CD4-positive, alpha-beta T cell treated with Interleukin-17A for 1 hour (primary cell): Measurements from ENCODE around the gene C2CD4C.
"Not testable (repeated sequence)": the region's sequence is repeated elsewhere in the genome, so short reads cannot be mapped to it uniquely, and the experiment has no call there.

Experiments
- DNase-seq: peaks from one replicate; pipeline ENCODE4 v3.0.0-alpha.2; 2020

Gene C2CD4C

DNA sequence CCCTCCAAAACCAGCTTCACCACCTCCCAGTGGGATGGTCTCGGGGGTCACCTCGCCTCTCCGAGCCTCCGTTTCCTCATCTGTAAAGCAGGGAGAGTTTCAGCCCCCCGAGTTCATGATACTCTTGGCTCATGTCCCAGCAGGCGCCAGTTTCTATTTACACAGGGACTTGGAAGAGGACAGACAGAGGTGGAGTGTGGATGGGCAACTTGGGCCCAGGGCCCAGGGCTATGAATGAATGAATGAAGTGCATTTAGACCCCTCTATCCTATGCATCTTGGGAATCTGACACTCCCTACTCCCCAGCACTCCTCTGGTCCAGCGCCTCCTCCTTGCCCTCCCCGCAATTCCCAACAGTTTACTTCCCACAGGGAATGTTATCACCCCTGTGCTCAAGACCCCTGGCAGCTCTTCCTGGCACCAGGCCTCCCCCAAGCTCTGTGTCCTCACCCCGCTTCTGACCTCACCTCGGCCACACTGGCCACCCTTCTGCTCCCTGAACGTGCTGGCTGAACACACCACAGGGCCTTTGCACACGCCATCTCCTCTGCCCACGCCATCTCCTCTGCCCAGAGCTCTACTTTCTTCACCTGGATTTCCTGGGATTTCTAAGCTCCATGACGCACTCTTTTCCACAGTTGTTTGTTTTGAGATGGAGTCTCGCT, 4.9 kb upstream of the C2CD4C start:
- DNase-seq: no peak

DNA sequence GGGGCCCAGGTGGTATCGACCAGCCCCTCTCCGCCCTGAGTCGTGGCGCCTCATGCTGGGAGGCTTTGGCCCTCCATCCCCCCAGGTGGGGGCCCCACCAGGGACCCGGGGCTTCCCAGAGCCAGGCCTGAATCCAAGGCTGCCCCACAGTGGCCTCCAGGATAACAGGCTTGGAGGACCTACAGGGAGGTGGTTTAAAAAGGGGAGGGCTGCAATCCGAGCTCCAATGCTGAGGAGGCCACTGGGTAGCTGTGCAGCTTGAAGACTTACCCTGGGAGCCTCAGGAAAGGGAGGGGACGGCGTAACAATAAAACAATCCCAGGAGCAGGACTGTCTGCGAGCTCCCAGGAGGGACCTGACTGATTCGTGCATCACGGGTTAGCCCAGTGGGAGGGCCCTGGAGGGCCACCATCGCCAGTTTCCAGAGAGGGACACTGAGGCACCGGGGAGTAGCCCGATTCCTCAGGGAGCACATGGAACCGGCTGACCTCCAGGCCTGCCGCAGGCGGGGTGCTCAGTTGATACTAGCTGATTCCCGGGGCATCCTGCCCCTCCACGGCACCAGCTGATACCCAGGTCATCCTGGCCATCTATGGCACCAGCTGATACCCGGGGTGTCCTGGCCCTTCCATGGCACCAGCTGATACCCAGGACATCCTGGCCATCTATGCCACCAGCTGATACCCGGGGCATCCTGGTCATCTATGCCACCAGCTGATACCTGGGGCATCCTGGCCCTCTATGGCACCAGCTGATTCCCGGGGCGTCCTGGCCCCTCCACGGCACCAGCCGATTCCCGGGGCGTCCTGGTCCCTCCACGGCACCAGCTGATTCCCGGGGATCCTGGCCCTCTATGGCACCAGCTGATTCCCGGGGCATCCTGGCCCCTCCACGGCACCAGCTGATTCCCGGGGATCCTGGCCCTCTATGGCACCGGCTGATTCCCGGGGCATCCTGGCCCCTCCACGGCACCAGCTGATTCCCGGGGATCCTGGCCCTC, 3.7 kb upstream of the C2CD4C start:
- DNase-seq: no peak

DNA sequence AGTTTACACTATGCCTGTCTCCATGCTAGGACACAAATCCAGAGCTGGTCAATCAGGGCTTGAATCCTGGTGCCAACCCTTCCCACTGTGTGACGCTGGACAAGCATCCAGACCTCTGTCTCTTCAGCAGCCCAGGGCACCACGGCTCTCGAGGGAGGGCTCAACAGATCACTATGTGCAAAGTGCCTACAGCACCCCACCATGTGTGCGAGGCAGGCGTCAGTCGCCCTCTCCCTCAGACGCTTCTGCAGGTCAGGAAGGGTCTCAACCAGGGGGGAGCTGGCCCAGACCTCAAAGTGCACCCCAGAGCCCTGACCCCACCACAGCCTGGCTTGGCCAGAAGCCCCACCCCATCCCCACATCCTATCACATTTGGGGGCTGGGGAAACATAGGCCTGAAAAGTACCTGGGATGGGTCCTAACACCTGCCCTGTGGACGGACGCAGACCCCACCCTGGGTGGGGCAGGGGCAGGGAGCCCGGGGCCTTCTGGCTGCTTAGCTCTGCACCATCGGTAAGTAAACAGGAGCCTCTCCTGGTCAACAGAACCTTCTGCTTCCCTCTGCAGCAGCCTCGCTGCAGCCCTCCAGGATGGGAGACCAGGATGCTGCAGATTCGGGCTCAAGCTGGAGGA, 2.9 kb upstream of the C2CD4C start:
- no peak for DNase-seq

DNA sequence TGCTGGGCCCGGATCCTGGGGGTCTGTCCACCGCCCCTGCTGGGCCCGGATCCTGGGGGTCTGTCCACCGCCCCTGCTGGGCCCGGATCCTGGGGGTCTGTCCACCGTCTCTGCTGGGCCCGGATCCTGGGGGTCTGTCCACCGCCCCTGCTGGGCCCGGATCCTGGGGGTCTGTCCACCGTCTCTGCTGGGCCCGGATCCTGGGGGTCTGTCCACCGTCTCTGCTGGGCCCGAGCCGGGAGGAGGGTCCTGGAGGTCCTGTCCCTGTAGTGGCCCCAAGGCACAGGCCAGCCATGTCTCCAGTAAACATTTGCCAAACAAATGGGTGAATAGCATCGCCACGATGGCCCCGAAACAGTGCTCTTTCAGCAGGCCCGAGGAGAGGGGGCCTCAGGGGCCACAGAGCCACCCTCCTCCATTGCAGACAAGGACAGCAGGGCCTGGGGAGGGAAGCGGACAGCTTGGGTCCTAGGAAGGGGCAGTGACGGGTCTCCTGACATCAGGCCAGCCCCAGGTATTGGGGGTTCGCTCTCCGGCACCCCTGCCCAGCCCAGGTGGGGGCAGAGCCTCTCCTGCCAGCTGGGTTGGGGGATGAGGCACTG, 2.3 kb upstream of the C2CD4C start:
- not testable (repeated sequence) for DNase-seq

DNA sequence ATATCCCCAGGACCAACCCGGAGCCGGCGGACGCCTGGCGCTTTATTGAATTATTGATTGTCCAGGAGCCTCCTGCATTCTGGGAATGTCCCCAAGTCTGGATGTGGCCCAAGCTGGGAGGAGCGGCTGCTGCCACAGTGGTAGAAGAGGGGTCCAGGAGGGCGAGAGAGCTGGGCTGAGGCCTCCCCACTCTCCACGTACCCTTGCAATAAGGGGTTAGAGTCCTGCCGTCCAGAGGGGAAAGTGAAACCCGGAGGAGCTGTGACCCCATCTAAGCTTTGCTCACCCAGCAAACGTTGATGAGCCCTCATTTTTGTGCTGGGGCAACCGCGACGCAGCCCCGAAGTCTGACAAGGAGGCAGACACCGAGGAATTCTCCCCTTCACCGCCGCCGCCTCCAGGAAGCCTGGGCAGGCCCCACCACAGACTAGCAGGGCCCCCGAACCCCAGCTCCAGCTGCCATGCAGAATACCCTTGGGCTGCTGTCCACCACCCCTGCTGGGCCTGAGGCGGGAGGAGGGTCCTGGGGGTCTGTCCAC, 1.4 kb upstream of the C2CD4C start:
- DNase-seq: no peak

DNA sequence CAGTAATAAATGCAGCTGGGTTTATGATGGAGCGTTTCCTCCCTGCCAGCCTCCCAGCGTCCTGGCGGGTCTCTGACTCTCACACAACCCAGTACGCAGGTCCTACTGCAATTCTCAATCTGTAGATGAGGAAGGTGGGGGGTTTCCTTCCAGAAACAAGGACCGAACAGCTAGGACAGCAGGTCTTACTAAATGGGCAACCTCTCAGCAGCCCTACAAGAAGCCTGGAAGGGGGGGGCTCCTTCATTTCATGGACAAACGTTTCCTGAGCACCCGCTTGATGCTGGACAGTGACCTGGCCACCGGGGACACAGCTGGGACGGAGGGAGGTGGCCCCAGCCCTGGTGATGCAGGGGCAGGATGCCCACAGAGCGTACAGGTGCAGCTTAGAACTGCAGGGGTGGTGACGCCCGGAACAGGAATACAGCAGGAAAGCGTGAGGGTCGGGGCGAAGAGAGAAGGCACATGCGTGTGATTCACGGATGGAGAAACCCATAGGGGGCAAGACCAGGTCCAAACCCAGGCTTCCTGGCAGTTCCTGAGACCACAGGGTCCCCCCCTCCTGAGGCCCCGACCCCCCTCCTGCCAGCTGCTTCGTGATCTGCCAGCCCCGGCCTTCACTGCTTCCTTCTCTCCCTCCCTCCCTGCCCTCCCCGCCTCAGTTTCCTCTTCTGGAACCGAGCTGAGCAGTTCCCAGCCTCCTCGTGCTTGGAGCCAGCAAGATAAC, 732 bp upstream of the C2CD4C start:
- DNase-seq: peak; percentile 7

DNA sequence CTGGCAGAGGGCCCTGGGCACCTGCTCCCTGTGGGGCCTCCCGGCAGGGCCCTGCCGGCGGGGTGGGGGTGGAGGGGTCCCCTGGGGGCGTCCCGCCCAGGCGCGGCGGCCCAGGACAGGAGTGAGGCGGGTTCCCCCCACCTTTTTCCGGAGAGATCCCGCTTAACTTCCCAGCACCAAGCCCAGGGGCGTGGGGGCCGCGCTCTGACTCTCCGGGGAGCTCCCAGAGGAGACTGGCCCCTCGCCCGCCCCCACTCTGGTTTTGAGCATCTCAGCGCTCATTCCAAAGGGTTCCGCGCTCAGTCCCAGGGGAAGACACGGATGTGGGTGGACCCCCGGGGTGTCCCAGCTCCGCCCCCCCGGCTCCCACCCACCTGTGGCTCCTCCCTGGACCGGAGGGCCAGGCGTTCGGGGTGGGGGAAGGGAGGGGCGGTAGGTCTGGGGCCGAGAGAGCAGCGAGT, 476 bp downstream of the C2CD4C start:
- DNase-seq: no peak

DNA sequence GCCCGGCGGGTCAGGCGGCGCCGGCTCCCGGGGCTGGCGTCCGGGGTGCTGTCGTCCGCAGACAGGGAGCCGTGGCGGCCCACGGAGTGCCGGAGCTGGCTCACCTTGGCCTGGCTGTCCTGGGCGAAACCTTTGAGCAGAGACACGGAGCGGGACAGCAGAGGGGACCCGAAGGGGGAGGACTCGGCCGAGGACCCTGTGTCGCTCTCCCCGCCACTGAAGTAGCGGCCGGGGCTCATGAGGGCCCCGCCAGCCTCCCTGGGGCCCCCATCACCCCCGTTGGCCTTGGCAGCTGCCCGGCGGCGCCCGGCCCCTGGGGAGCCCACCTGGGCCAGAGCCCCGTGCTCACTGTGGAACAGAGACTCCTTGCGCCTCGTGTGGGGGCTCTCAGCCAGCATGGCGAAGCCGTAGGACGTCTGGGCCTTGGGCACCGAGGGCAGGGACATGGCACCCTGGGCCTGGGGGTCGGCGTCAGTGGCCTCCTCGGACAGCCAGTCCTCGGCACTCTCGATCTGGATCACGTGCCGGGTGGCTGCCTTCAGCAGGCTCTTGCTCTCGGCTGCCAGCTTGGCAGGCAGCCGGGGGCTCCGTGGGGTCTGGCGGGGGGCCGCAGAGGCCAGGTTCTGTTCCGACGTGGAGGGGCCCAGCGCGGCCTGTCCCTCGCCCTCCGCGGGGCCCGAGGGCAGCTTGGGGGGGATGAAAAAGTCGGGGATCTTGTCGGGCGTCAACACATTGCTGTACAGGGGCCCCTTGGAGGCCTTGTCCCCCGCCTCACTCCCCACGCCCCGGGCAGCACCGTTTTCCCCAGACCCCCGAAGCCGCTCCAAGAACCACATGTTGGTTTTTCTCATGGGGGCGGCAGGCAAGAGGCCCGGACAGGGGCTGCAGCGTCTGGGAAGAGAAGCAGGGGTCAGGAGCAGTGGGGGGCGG, 1.2 kb downstream of the C2CD4C start:
- no peak for DNase-seq

DNA sequence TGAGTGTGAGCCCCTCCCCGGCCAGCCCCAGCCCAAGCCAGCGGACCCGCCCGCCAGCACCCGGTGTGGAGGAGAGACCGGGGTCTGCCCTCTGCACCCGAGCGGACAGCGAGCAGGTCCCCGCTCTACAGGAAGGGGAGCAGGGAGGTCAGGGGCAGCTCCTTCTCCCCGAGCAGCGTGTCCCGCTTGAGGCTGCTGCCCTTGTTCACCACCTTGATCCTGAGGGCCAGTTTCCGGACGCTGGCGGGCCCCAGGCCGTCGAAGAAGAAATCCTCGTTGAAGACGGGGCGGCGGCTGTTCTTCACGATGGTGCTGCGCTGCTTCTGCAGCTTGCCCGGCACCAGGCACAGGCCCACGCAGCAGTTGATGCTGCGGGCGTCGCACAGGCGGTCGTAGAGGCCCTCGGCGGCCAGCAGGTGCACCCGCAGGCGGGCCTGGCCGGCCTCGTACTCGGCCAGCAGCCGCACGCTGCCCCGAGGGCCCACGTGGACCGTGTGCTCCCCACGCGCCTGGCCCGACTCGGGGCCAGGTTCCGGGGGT, 1.9 kb downstream of the C2CD4C start:
- DNase-seq: no peak

DNA sequence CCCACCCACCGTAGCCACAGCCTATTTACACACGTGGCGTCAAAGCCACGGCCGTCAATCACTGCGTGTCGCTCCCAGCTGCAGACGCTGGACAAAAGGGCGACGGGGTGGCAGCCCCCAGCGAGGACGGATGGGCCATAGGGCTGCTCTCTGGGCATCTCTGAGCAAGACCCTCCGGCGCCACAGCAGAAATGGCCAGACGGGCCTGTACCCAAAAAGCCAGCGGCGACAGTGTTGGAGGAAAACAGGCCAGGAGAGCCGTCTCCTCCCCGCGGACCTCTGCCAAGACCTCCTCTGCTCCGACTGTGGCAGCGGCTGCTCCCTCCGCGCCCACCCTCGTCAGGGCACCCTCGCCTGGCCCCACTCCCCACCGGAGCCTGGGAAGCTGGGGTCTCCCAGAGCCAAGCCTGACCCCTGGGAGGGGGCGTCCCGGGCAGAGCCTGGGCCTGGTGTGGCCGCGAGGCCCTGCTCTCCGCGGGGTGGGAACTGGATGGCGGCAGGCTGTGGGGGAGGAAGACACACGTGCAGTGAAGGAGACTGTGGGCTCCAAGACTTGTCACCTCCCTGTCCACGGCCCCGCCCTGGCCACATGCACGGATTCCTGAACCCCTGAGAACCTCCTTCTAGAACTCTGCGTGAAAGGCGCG, 2.7 kb downstream of the C2CD4C start:
- no peak for DNase-seq

DNA sequence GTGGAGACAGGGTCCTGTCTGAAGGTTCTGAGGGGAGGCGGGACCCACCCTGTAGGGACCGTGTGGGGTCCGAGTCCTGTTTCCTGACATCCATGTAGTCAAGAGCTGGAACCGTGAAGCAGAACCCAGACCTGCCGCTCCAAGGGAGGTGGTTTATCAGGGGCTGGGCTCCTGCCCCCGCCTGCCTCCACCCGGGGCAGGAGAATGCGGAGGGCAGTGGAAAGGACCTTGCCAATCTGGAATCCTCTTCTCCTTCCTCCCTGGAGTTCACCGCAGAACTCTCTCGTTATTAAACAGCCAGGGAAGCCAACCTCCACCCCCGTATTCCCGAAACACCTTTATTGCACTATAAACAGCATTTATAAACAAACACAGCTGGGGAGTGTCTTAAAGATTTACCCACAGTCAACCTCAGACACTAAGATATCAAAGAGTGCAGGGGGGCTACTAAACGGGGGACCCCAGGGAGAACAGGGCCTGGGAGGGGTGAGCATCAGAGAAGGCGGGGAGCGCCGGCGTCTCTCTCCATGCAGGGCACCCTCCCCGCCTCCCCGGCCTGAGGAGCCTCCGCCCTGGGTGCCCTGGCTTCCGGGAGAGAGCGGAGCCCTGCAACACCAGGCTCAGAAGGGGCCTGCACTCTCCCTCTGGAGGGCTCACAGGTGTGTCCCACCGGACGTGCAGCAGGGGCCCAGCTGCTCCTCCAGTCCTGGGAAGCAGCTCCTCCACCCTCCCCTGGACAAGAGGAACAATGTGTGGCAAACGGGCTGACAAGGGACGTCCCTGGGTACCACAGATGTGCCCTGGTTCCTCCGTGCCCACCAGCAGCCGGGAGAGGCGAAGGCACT, 3.6 kb downstream of the C2CD4C start:
- DNase-seq: no peak

DNA sequence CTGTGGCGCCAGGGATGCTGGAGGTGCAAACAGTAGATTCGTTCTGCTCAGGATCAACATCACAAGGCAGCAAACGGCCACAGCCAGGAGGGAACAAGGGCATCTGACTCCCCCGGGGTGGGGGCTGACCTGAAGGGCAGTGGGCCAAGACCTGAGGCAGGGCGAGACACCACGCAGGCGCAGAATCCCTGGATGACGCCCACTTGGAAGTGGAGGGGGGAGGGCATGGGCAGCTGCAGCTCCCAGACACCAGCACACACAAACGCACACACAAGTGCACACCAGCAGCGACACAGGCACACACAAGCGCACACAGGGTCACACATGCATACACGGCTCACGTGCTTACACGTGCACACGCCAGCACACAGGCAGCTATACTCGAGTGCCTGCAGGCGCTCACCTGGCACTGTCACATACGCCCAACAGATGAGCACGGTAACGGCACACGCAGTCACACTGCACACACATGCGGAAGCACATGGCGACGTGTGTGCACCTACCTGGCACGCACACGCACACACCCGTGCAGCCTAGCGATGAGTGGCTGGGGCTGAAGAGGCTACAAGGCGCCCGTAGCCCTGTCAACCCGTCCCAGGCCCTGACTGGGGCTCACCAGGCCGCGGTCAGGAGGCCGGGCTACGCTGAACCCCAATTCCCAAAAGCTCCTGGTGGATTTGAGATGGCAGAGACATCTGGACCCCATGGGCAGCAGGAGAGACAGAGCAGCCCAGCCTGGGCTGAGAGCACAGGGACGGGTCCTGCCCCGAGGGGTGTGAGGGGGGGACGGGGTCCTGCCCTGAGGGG, 5.5 kb downstream of the C2CD4C start:
- no peak for DNase-seq

DNA sequence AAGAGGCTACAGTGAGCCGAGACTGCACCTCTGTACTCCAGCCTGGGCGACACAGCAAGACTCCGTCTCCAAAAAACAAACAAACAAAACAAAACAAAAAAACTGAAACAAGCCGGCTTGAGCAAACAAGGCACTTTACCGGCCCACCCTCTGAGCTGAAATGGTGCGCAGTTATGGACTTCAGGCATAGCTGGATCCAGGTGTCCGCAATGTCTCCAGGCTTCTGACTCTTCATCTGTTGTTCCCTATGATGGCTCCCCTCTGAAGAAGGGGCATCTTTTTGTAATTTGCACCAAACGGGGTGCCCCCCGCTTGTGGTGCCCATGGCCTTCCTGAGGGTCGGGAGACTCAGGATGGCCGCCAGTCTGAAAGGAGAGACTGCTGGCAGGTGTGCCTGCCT, 6.2 kb downstream of the C2CD4C start:
- no peak for DNase-seq

DNA sequence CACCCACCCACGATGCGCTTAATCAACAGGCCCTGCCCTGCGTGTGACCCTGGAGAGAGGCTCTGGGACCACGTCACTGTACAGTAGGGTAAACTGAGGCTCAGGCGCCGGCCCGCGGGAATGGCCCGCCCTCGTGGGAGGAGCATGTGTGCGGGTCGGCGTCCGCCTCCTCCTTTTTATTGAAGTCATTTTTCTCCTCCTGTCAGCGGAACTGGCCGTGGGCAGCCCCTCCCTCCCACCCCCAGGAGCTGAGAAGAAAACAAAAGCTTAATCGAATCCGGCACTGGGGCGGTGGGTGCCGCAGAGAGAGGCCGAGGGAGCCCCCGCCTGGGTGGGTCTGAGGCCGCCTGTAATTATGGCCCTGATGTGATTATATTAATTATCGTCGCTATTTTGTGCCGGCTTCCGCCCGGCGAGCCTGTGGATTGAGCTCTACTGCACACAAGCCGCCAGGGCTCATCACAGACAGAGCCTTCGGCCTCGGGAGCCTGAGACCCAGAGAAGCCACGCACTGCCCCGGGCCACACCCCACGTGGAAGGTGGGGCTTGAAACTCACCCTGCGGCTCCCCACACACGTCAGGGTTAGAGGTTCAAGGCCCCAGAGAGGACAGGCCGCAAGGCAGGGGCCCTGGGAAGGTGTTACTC, 7.0 kb downstream of the C2CD4C start:
- no peak for DNase-seq

DNA sequence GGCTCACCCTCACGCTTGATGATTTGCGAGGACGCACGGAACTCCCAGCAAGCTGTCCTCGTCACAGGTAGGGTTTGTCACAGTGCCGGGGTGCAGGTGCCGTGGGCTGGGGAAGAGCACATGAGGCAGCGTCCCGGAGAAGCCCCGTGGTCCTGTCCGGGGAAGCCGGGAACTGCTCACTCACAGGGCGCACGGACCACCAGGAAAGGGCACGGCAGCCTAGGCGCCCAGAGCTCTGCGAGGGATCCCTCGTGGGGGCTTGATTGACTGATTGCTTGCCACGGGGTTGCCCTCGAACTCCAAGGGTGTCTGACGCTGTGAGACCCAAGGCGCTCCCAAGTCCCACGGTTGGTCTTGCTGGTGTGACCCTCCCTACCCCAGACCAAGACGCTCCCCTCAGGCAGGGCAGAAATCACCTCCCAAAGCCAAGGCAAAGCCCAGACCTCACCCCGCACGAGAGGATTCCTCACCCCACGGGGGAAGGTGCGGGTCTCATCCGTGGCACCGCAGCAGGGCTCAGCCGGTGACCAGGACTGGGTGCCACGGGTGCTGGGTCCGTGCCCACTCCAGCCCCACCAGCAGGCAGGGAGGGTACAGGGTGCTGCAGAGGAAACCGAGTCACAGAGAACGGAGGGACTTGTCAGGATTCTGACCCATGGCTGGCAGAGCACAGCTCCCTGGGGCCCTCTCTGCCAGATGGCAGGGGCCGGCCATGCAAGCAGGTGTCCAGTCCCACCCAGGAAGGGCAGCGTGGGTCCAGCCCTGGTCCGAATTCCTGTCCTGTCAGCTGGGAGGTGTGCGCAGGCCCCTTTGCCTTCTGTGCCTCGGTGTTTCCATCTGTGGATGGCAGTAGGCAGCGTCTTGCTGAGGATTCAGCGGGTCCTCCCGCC, 7.7 kb downstream of the C2CD4C start:
- no peak for DNase-seq

DNA sequence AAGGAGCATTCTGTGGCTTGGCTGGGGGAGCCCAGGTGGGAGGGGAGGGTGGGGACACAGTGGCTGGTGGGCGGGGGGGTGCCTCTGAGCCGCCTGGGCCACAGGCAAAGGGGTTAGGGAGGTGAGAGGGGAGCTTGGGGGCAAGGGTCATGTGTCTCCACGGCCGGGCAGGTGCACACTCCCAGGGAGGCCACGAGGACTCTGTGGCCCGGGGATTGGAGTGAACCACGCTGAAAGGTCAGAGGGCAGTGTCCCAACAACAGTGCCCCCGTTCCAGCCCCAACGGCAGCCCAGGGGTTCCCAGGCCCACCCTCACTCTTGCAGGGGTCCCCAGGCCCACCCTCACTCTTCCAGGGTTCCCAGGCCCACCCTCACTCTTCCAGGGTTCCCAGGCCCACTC, 9.6 kb downstream of the C2CD4C start:
- DNase-seq: no peak

DNA sequence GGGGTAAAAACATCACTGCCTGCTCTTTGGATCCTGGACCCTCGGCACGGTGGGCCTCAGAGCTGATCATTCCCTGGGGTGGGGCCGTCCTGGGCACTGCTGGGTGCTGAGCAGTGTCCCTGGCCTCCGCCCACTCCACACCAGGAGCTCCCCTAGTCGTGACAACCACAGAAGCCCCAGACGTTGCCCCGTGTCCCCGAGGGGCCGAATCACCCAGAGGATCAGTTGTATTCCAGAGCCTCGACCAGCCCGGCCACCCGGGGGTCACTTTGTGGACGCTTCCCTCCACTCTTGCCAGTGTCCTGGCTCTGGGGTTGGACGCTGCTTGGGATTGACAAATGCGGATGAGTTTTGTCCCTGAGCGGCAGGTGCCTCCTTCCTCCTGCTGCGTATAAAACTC, 10.2 kb downstream of the C2CD4C start:
- no peak for DNase-seq
